ENCODE results near the gene EPHA3.

Gene EPHA3

GRCh38 chr3:89104499-89104898 lies 2.9 kb upstream of the EPHA3 start:
- Histone ChIP-seq H2AFZ (ENCODE audit: low read length) (no peak overlapping the region), H3K79me2 (ENCODE audit: insufficient read depth, low read length) (no peaks in the 10 kb centered on the region), H3K9ac (ENCODE audit: low read length) (no peak overlapping the region), H3K4me3 (ENCODE audit: low read depth, low read length, poor library complexity, severe bottlenecking) (no peak overlapping the region), H3K27me3 (ENCODE audit: insufficient read depth, low read length) (no peaks in the 10 kb centered on the region), H3F3A (ENCODE audit: insufficient read depth, low read length) (no peaks in the 10 kb centered on the region), H3K27ac (ENCODE audit: low read depth, low read length, poor library complexity, severe bottlenecking) (no peak overlapping the region), H3K4me2 (ENCODE audit: low read length) (no peak overlapping the region), H3K36me3 (ENCODE audit: insufficient read depth, low read length) (no peaks in the 10 kb centered on the region), H3K4me1 (ENCODE audit: insufficient read depth, low read length, severe bottlenecking) (no peaks in the 10 kb centered on the region), H3K9me2 (ENCODE audit: low read depth, low read length) (no peaks in the 10 kb centered on the region), H3K9me3 (ENCODE audit: low read length) (no peaks in the 10 kb centered on the region), H4K20me1 (ENCODE audit: insufficient read depth, low read length) (no peaks in the 10 kb centered on the region)
- TF ChIP-seq EZH2 (IDR thresholded peaks at IDR 0.05; ENCODE audit: borderline replicate concordance, low read length) (no peak), CTCF (IDR thresholded peaks at IDR 0.05; ENCODE audit: low read length) (no peak)

GRCh38 chr3:89105503-89105902 lies 1.9 kb upstream of the EPHA3 start:
- Histone ChIP-seq H3F3A (ENCODE audit: insufficient read depth, low read length) (no peaks in the 10 kb centered on the region), H3K4me2 (ENCODE audit: low read length) (no peak overlapping the region), H3K9ac (ENCODE audit: low read length) (no peak overlapping the region), H3K79me2 (ENCODE audit: insufficient read depth, low read length) (no peaks in the 10 kb centered on the region), H2AFZ (ENCODE audit: low read length) (no peak overlapping the region), H3K27ac (ENCODE audit: low read depth, low read length, poor library complexity, severe bottlenecking) (no peak overlapping the region), H3K4me3 (ENCODE audit: low read depth, low read length, poor library complexity, severe bottlenecking) (no peak overlapping the region), H3K9me3 (ENCODE audit: low read length) (no peaks in the 10 kb centered on the region), H4K20me1 (ENCODE audit: insufficient read depth, low read length) (no peaks in the 10 kb centered on the region), H3K27me3 (ENCODE audit: insufficient read depth, low read length) (no peaks in the 10 kb centered on the region), H3K36me3 (ENCODE audit: insufficient read depth, low read length) (no peaks in the 10 kb centered on the region), H3K9me2 (ENCODE audit: low read depth, low read length) (no peaks in the 10 kb centered on the region), H3K4me1 (ENCODE audit: insufficient read depth, low read length, severe bottlenecking) (no peaks in the 10 kb centered on the region)
- TF ChIP-seq CTCF (IDR thresholded peaks at IDR 0.05; ENCODE audit: low read length) (no peak), EZH2 (IDR thresholded peaks at IDR 0.05; ENCODE audit: borderline replicate concordance, low read length) (no peak)

- no peak overlapping the region for H3K27ac ChIP-seq (ENCODE audit: low read depth, low read length, poor library complexity, severe bottlenecking)
- no peak overlapping the region for H3K4me2 ChIP-seq (ENCODE audit: low read length)
- H3K79me2 ChIP-seq (ENCODE audit: insufficient read depth, low read length), result no peaks in the 10 kb centered on the region
- no peak overlapping the region for H2AFZ ChIP-seq (ENCODE audit: low read length)
- TF ChIP-seq CTCF (IDR thresholded peaks at IDR 0.05; ENCODE audit: low read length) (no peak), EZH2 (IDR thresholded peaks at IDR 0.05; ENCODE audit: borderline replicate concordance, low read length) (no peak)
- H3K4me1 ChIP-seq (ENCODE audit: insufficient read depth, low read length, severe bottlenecking), result no peaks in the 10 kb centered on the region
- no peaks in the 10 kb centered on the region for H3K27me3 ChIP-seq (ENCODE audit: insufficient read depth, low read length)
- H3F3A ChIP-seq (ENCODE audit: insufficient read depth, low read length), result no peaks in the 10 kb centered on the region
- H3K36me3 ChIP-seq (ENCODE audit: insufficient read depth, low read length), result no peaks in the 10 kb centered on the region
- no peak overlapping the region for H3K9ac ChIP-seq (ENCODE audit: low read length)
- H3K4me3 ChIP-seq (ENCODE audit: low read depth, low read length, poor library complexity, severe bottlenecking), result no peak overlapping the region
- H3K9me2 ChIP-seq (ENCODE audit: low read depth, low read length), result no peaks in the 10 kb centered on the region
- H3K9me3 ChIP-seq (ENCODE audit: low read length), result no peaks in the 10 kb centered on the region
- no peaks in the 10 kb centered on the region for H4K20me1 ChIP-seq (ENCODE audit: insufficient read depth, low read length)
Observed at GRCh38 chr3:89108291-89108550, 800 bp downstream of the EPHA3 start.

All from OCI-LY1 (cell line).